GM10266 (cell line): ENCODE measurements around the gene ANKRD13D.

Experiments used
- DNase-seq: peaks from one replicate; pipeline ENCODE4 v3.0.0; 2012; ENCODE audit errors: extremely low spot score
- CTCF ChIP-seq: IDR thresholded peaks from 2 replicates; pipeline ENCODE4 v1.5.1; 2012; ENCODE audit warnings: mild to moderate bottlenecking, low read depth; ENCODE audit not compliant: control insufficient read depth, insufficient read depth; ENCODE audit errors: missing control alignments

ANKRD13D gene

GRCh38 chr11:67345247-67345919 lies 56.3 kb downstream of the ANKRD13D start:
- DNase-seq = peak; percentile 21
- TF ChIP-seq CTCF = peak; percentile 4

GRCh38 chr11:67345920-67346819 lies 57.1 kb downstream of the ANKRD13D start:
- DNase-seq = peak; percentile 25
- TF ChIP-seq CTCF = peak; percentile 72

GRCh38 chr11:67347964-67348749 lies 59.1 kb downstream of the ANKRD13D start:
- no peak for TF ChIP-seq CTCF
- DNase-seq = peak; percentile 11

- TF ChIP-seq CTCF = no peak
- DNase-seq = peak; percentile 1
Observed at GRCh38 chr11:67349036-67349435, 59.9 kb downstream of the ANKRD13D start.

- TF ChIP-seq CTCF = no peak
- no peak for DNase-seq
Observed at GRCh38 chr11:67349457-67349856, 60.4 kb downstream of the ANKRD13D start.

- DNase-seq = no peak
- TF ChIP-seq CTCF = no peak
Observed at GRCh38 chr11:67349928-67350465, 60.9 kb downstream of the ANKRD13D start.
